Activated T-helper 1 cell treated with anti-CD3 and anti-CD28 coated beads, Interleukin-12 subunit alpha, Interleukin-12 subunit beta, Interleukin-2, Interleukin-4 antibody, amounts not matched to agents 30 ng/mL and 10 ng/mL and 1 ng/mL, durations not matched to agents 14 hours and 24 hours and 36 hours (primary cell): ENCODE results near the gene UTS2B. TPM values are rescaled to one million over a fixed set of nuclear protein-coding genes. Genes with fewer than 3 reads are reported as not detected.

Experiments used
- DNase-seq: peaks from one replicate; pipeline ENCODE4 v3.0.0; 2021; ENCODE audit warnings: low spot score
- H3K27ac Mint-ChIP-seq: one replicate; pipeline ENCODE4 v1.8.0; 2021; ENCODE audit warnings: mild to moderate bottlenecking, mixed read lengths
- H3K27me3 Mint-ChIP-seq: one replicate; pipeline ENCODE4 v1.8.0; 2022; ENCODE audit warnings: mild to moderate bottlenecking, moderate library complexity, mixed read lengths; ENCODE audit not compliant: insufficient read depth
- H3K36me3 Mint-ChIP-seq: one replicate; pipeline ENCODE4 v1.8.0; 2021; ENCODE audit warnings: low read depth, mixed read lengths
- H3K4me1 Mint-ChIP-seq: one replicate; pipeline ENCODE4 v1.8.0; 2021; ENCODE audit warnings: low read depth, mixed read lengths
- H3K4me3 Mint-ChIP-seq: one replicate; pipeline ENCODE4 v1.8.0; 2021; ENCODE audit warnings: mild to moderate bottlenecking, moderate library complexity, mixed read lengths
- H3K9me3 Mint-ChIP-seq: one replicate; pipeline ENCODE4 v1.8.0; 2021; ENCODE audit warnings: mixed read lengths
- intact Hi-C: fragments of 100-400 bp; cut with micrococcal nuclease; formaldehyde crosslinking; loops from one replicate; pipeline ENCODE4 v1.15.1; 2024
- total RNA-seq: library from RNA; stranded (reverse); gene quantifications from 2 replicates; pipeline ENCODE4 v1.2.3, GENCODE V29; 2022

Gene UTS2B
- total RNA-seq, 1 donor from 2014 or later: not detected

DNA sequence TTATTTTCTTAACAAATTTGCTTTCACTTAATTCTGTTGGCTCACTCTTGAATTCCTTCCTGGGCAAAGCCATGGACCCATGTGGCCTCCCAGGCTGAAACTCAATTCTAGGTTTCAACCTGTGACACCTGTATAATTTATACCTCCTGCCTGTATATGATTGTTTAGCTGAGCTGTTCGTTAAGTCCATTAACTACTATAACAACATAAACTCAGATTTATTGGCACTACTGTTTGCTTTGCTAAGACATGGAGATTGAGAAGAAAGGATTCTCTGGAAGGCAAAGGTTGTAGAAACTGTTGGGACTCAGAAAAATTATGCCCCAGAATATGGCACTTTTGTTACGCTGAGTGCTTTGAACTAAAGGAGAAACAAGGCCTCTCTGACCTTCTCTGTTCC is 27.9 kb downstream of the UTS2B start:
- intact Hi-C loops: no loop called here
- Mint-ChIP-seq H3K4me3 (no peak overlapping the region), H3K27me3 (no peaks in the 10 kb centered on the region), H3K27ac (no peak overlapping the region), H3K36me3 (no peaks in the 10 kb centered on the region), H3K4me1 (no peaks in the 10 kb centered on the region), H3K9me3 (no peaks in the 10 kb centered on the region)
- no peak for DNase-seq

DNA sequence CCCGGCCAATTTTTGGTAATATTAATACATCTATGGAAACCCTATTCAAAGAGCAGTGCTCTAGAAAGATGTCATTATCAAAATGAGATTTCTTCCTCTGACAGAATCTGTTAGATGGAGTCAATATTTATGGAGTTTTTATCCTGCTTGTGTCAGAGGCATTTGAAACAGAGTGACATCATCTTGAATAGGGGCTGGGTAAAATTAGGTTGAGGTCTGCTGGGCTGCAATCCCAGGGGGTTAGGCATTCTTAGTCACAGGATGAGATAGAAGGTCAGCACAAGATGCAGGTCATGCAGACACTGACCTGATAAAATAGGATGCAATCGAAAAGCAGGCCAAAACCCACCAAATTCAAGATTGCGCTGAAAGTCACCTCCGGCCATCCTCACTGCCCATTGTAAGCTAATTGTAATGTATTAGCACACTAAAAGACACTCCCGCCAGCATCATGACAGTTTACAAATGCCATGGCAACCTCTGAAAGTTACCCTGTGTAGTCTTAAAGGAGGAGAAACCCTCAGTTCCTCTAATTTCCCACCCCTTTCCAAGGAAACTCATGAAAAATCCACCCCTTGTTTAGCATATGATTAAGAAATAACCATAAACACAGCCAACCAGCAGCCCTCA is 28.4 kb downstream of the UTS2B start:
- Mint-ChIP-seq H3K4me3 (no peak overlapping the region), H3K27me3 (no peaks in the 10 kb centered on the region), H3K36me3 (no peaks in the 10 kb centered on the region), H3K27ac (no peak overlapping the region), H3K4me1 (no peaks in the 10 kb centered on the region), H3K9me3 (no peaks in the 10 kb centered on the region)
- intact Hi-C loops: no loop called here
- DNase-seq: no peak

DNA sequence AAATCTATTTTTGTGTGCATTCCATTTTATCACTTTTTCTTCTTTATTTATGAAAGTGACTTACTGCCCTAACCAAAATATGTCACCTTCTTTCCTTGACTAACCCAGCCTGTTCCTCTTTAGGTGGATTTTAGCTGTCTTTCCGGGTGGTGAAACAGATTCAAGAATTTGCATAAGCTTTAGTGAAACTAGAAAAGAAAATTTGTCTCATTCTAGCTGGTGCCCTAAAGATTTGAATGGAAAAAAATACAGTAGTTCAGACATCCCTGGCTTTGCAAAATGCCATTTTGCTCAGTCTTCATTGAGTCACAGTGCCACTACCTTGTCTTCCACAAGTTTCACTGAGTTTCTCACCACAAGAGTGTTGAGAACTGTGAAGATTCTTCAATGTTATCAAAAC is 29.3 kb downstream of the UTS2B start:
- Mint-ChIP-seq H3K4me3 (no peak overlapping the region), H3K9me3 (no peaks in the 10 kb centered on the region), H3K27ac (no peak overlapping the region), H3K36me3 (no peaks in the 10 kb centered on the region), H3K27me3 (no peaks in the 10 kb centered on the region), H3K4me1 (no peaks in the 10 kb centered on the region)
- intact Hi-C loops: no loop called here
- DNase-seq: no peak

- H3K36me3 Mint-ChIP-seq: no peaks in the 10 kb centered on the region
- intact Hi-C loops: no loop called here
- no peak overlapping the region for H3K4me3 Mint-ChIP-seq
- DNase-seq: no peak
- H3K4me1 Mint-ChIP-seq: no peaks in the 10 kb centered on the region
- H3K27me3 Mint-ChIP-seq: no peaks in the 10 kb centered on the region
- no peak overlapping the region for H3K27ac Mint-ChIP-seq
- no peaks in the 10 kb centered on the region for H3K9me3 Mint-ChIP-seq
Observed at GRCh38 chr3:191300422-191300821, 29.9 kb downstream of the UTS2B start.

DNA sequence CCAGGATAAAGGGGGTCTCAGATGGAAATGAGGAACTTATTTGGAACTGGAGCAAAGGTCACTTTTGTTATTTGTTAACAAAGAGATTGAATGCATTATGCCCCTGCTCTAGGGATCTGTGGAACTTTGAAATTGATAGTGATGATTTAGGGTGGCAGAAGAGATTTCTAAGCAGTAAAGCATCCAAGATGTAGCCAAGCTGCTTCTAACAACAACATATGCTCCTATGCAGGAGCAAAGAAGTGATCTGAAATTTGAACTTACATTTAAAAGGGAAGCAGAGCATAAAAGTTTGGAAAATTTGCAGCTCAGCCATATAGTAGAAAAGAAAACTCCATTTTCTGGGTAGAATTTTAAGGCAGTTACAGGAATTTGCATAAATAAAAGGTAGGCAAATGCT is 31.5 kb downstream of the UTS2B start:
- Mint-ChIP-seq H3K4me1 (no peaks in the 10 kb centered on the region), H3K4me3 (no peak overlapping the region), H3K27me3 (no peaks in the 10 kb centered on the region), H3K27ac (no peak overlapping the region), H3K36me3 (no peaks in the 10 kb centered on the region), H3K9me3 (no peaks in the 10 kb centered on the region)
- DNase-seq: no peak
- intact Hi-C loops: no loop called here

DNA sequence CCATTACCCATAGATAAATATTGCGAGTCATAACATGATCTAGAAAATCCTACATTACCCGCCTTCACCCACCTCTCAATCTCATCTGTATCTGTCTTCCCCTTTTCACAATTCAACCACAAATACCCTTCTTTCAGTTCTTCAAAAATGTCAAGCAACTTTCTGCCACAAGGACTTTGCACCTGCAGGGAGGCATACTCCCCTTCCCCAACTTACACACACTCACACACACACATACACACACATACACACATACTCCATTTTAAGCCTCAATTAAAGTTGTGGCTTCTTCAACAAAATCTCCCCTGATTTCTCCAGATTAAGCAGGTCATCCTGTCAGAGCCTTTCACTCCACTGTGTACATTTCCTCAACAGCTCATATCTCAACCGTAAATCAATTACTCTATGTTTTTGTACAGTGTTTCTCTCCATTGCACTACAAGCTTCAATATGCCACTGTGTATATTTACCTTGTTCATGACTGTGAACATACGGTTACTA is 34.2 kb downstream of the UTS2B start:
- no peaks in the 10 kb centered on the region for H3K4me1 Mint-ChIP-seq
- H3K4me3 Mint-ChIP-seq: no peak overlapping the region
- intact Hi-C loops: no loop called here
- H3K27ac Mint-ChIP-seq: no peak overlapping the region
- no peaks in the 10 kb centered on the region for H3K9me3 Mint-ChIP-seq
- H3K36me3 Mint-ChIP-seq: no peaks in the 10 kb centered on the region
- DNase-seq: no peak
- H3K27me3 Mint-ChIP-seq: no peaks in the 10 kb centered on the region

GRCh38 chr3:191294291-191294690 is 36.0 kb downstream of the UTS2B start:
- H3K4me3 Mint-ChIP-seq: no peak overlapping the region
- no peaks in the 10 kb centered on the region for H3K4me1 Mint-ChIP-seq
- H3K27me3 Mint-ChIP-seq: no peaks in the 10 kb centered on the region
- no peak for DNase-seq
- H3K9me3 Mint-ChIP-seq: no peaks in the 10 kb centered on the region
- intact Hi-C loops: no loop called here
- no peaks in the 10 kb centered on the region for H3K36me3 Mint-ChIP-seq
- H3K27ac Mint-ChIP-seq: no peak overlapping the region

DNA sequence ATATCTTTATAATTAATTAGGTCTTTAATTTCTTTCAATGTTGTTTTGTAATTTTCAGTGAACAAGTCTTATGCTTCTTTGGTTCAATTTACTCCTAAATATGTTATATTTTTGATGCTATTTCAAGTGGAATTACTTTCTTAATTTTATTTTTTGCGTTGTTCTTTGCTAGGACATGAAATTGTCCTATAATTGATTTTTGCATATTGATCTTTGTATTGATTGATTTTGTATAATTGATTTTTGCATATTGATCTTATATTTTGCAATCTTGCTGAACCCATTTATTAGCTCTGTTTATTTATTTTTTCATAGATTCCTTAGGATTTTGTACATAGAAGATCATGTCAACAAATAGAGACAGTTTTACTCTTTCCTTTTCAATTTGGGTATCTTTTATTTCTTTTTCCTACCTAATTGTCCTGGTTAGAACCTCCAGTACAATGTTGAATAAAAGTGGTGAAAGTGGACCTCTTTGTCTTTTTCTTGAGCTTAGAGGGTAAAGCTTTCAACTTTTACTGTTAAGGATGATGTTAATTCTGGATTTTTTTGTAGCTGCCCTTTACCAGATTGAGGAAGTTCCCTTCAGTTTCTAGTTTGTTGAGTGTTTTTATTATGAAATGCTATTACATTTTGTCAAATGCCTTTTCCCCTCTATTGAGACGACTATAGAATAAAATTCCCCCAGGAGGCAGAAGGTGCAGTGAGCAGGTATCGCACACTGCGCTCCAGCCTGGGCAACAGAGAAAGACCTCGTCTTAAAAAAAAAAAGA is 37.9 kb downstream of the UTS2B start:
- DNase-seq: no peak
- no peaks in the 10 kb centered on the region for H3K36me3 Mint-ChIP-seq
- no peak overlapping the region for H3K4me3 Mint-ChIP-seq
- intact Hi-C loops: no loop called here
- H3K9me3 Mint-ChIP-seq: no peaks in the 10 kb centered on the region
- no peaks in the 10 kb centered on the region for H3K4me1 Mint-ChIP-seq
- H3K27ac Mint-ChIP-seq: no peak overlapping the region
- H3K27me3 Mint-ChIP-seq: no peaks in the 10 kb centered on the region

- DNase-seq: no peak
- Mint-ChIP-seq H3K36me3 (no peaks in the 10 kb centered on the region), H3K27ac (no peak overlapping the region), H3K4me3 (no peak overlapping the region), H3K4me1 (no peaks in the 10 kb centered on the region), H3K27me3 (no peaks in the 10 kb centered on the region), H3K9me3 (no peaks in the 10 kb centered on the region)
- intact Hi-C loops: no loop called here
Observed at GRCh38 chr3:191290311-191291025, 39.9 kb downstream of the UTS2B start.

GRCh38 chr3:191283400-191283799 is 46.9 kb downstream of the UTS2B start:
- Mint-ChIP-seq H3K36me3 (no peaks in the 10 kb centered on the region), H3K27ac (no peak overlapping the region), H3K4me3 (no peak overlapping the region), H3K27me3 (peaks cover 3% of the 10 kb centered on the region), H3K4me1 (no peaks in the 10 kb centered on the region), H3K9me3 (no peaks in the 10 kb centered on the region)
- DNase-seq: no peak
- intact Hi-C loops: no loop called here

DNA sequence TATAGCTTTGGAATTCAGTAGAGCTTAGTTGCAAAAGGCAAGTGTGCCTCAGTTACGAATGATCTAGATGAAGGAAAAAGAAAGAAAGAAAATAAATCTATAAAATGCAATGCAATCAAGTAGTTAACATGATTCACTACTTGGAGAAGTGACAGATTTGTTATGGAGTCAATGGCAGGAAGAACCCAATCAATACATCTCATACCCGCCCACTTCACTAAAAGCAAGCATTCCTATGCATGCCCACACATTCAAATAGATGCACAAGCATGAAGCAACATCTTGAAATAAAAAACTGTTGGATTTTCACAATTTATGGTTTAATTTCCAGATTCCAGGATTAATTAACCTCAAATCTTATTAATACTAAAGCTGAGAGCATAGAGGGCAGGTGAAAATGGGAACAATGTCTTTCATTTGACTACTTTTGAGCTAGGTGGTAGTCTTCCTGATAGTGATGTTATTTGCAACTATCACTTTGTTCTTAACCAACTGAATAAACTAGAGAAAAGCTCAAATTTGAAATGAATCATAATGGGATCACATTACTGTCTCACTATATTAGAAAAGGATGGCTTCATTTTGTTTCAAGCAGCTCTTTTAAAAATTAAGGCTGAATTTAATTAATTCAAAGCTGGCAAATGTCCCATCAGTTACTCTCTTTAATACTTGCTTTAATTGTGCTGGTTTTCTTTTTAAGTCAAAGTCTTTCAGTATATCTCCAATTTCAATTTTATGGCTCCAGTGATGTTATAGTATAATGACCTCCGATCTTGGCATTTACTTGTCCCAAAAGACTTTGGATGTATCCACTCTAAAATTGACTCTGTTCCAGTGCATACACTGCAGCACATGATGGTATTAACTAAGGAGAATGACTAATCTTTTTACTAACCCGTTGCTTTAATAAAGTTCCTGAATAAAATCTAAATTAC is 47.8 kb downstream of the UTS2B start:
- DNase-seq: no peak
- Mint-ChIP-seq H3K9me3 (no peaks in the 10 kb centered on the region), H3K36me3 (no peaks in the 10 kb centered on the region), H3K4me3 (no peak overlapping the region), H3K4me1 (no peaks in the 10 kb centered on the region), H3K27me3 (peaks cover 3% of the 10 kb centered on the region), H3K27ac (no peak overlapping the region)
- intact Hi-C loops: no loop called here

DNA sequence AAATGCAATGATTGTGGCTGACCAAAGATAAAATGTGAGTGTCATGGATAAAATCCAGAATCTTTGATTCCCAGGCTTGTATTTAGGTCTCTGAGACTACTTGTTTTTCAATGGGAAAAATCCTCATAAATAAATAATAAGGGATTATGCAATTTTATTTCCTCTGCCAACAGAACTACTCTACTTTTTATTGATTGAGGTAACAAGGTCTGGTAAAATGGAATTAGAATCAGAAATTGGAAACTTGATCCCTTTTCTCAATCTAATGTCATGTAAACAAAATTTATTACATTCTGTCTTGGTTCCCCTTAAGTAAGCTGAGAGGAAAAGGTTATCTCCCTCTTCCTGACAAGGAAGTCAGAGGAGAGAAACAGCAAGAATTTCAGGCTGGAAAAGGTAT is 49.4 kb downstream of the UTS2B start:
- no peak for DNase-seq
- intact Hi-C loops: no loop called here
- Mint-ChIP-seq H3K4me3 (no peak overlapping the region), H3K9me3 (no peaks in the 10 kb centered on the region), H3K36me3 (no peaks in the 10 kb centered on the region), H3K27ac (no peak overlapping the region), H3K4me1 (no peaks in the 10 kb centered on the region), H3K27me3 (peaks cover 3% of the 10 kb centered on the region)
